GM12865 (cell line): Measurements from ENCODE around the gene SASH1.
A peak's percentile ranks its signal among the peaks of the same experiment; 100 is the strongest.

Source experiments
- DNase-seq: peaks from one replicate; pipeline ENCODE4 v3.0.0; 2010; ENCODE audit warnings: low read depth
- H3K4me3 ChIP-seq: 2 replicates; pipeline ENCODE4 v1.5.1; 2011; ENCODE audit warnings: mild to moderate bottlenecking, low read depth, low read length, control low read depth
- TF ChIP-seq, protein P1 (sequence below): IDR thresholded peaks from 2 replicates; pipeline ENCODE4 v1.5.1; 2011; ENCODE audit warnings: low read length, control low read depth, low read depth, inconsistent platforms; ENCODE audit not compliant: insufficient read depth; ENCODE audit errors: missing control alignments

Gene SASH1

DNA sequence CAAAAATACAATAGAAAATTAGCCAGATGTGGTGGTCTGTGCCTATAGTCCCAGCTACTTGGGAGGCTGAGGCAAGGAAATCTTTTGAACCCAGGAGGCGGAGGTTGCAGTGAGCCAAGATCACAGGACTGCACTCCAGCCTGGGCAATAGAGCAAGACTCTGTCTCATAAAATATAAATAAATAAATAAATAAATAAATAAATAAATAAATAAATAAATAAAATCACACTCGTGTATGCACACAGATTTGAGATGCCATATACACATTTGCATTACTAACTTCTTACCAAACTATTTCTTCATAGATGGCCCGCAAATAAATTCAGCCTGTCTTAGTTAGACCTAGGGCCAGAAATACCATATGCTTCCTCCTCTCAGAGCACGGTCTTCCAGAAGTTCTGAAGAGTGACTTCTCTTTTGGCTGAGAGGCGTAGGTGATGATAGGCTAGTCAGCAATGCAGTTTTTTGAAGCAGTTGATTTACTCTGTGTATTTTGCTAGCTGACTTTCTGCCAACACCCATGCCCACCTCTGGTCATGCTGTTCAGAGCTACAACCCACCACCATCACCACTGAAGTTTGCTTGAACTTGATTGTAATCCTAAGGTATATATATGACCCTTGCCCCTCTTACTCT lies 150.1 kb downstream of the SASH1 start:
- no peak for DNase-seq
- no peak overlapping the region for H3K4me3 ChIP-seq
- TF ChIP-seq, protein P1, sequence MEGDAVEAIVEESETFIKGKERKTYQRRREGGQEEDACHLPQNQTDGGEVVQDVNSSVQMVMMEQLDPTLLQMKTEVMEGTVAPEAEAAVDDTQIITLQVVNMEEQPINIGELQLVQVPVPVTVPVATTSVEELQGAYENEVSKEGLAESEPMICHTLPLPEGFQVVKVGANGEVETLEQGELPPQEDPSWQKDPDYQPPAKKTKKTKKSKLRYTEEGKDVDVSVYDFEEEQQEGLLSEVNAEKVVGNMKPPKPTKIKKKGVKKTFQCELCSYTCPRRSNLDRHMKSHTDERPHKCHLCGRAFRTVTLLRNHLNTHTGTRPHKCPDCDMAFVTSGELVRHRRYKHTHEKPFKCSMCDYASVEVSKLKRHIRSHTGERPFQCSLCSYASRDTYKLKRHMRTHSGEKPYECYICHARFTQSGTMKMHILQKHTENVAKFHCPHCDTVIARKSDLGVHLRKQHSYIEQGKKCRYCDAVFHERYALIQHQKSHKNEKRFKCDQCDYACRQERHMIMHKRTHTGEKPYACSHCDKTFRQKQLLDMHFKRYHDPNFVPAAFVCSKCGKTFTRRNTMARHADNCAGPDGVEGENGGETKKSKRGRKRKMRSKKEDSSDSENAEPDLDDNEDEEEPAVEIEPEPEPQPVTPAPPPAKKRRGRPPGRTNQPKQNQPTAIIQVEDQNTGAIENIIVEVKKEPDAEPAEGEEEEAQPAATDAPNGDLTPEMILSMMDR = no peak

DNA sequence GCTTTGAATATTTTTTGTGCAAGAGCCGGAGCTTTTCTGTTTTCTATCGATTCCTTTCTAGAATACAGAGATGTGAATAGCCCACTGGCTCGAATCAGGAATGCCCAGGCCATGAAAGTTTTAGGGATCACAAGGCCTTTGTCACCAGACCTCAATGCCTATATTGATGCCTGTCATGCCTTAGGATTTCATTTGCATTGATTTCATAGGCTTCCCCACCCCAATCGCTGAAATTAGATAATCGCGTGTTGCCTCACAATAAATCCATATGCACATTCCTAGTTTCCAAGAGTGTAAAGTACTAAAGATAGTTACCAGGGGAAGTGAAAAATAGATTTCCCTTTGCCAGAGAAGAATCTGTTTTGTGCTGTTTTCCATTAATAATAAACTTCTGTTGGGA lies 150.8 kb downstream of the SASH1 start:
- no peak overlapping the region for H3K4me3 ChIP-seq
- DNase-seq = no peak

DNA sequence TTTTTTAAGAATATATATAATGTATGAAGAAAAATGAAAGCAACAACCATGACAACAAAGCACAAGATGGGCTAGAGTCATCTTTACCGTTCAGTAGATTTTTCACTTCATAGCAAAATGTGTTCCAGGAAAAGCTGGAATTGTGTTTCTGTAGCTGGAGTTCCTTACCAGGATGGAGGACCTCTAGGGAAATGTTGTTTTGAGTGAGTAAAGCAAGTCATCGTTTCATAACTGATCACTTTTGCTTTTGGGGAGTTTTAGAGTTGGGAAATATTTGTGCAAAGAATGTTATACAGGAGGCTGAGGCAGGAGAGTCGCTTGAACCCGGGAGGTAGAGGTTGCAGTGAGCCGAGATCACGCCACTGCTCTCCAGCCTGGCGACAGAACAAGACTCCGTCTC lies 151.6 kb downstream of the SASH1 start:
- TF ChIP-seq, protein P1 = no peak
- DNase-seq = no peak
- H3K4me3 ChIP-seq = no peak overlapping the region

More for the DNA sequence above, 150.8 kb downstream of the SASH1 start:
- TF ChIP-seq, protein P1 = no peak

DNA sequence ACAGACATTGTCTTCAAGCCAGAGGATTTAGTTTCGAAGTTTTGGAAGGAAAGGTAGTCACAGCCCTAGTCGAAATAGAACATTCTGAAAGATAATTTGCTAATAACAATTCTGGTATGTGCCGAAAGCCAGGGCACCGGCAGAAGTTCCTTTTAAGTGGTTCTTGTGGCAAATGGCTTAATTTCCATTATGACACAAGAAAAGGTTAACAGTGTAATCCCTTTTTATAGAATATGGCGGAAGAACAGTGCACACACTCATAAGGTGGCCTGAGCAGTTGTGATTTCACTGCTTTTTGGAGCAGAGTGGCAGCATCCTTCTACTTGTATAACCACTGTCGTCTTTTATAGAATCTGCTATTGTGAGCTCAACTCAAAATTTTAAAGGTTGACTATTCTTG lies 152.4 kb downstream of the SASH1 start:
- peak; percentile 18 for DNase-seq
- TF ChIP-seq, protein P1 = no peak
- no peak overlapping the region for H3K4me3 ChIP-seq

DNA sequence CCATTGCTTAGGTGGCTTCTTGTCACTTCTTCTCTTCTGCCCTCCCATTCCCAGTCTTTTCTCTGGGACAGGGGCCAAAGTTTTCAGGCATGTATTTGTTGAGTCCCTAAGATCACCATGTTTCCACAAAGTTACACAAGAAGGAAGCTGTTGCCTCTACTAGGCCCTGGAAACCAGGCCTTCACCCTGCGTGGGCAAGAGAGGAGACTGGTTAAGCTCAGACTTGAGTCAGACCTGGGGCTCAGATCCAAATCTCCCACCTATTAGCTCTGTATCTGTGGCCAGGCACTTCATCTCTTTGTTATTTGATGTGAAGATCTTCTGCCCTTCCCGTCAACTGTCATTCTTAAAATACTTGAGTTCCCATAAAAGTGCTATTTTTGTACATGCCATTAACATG lies 154.6 kb downstream of the SASH1 start:
- TF ChIP-seq, protein P1 = no peak
- DNase-seq = no peak
- H3K4me3 ChIP-seq = no peak overlapping the region

DNA sequence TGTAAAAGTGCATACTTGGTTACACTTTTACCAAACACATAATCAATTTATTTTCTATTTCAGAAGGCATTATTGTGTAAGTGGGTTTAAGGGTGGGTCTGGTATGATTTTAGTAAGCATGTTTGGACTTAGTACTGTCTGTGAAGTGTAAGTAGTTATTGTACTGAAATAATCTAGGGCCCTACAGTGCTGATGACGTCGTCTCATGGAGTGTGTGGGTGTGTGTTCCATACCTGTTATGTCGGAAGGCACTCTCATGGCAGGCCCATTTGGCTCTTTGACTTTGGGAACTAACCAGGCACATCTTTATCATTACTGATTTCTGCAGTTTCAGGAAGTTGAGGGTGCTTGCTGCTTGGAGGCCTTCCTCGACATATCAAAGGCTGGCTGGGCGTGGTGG lies 155.1 kb downstream of the SASH1 start:
- TF ChIP-seq, protein P1 = no peak
- H3K4me3 ChIP-seq = no peak overlapping the region
- DNase-seq = no peak

DNA sequence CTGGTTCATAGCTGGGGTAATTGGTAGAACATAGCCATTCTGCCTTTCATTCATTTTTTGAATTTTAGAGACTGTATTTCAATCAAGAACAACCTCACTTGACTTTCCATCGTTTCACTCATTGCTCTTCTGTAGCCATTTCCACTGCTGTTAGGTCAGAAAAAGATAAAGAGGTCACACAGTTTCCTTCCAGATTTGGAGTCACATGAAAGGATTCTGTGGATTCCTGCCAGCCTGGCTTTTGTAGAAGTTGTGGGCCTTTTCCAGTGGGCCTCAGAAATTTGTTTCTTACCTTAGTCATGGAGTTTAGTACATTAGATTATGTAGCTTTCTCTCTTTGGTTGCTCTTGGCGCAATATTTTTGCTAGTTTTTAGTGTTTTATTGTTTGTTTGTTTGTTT lies 157.8 kb downstream of the SASH1 start:
- TF ChIP-seq, protein P1 = no peak
- no peak overlapping the region for H3K4me3 ChIP-seq
- no peak for DNase-seq
